ENCODE data around the gene FMN2.

- TF ChIP-seq CTCF (IDR thresholded peaks at IDR 0.05; ENCODE audit: insufficient read depth, low read length) (no peak), POLR2AphosphoS5 (IDR thresholded peaks at IDR 0.05; ENCODE audit: low read depth) (no peak), SPI1 (IDR thresholded peaks at IDR 0.05; ENCODE audit: borderline replicate concordance, low read depth) (no peak)
Observed at GRCh38 chr1:240404286-240404685, 312.6 kb downstream of the FMN2 start.
